Mucosa of stomach (tissue), 1 donor: Measurements from ENCODE around the gene GRIK5.

Source experiments
- H3K27me3 ChIP-seq: one replicate; pipeline ENCODE4 v1.7.0; 2013; ENCODE audit warnings: mild to moderate bottlenecking, low read length; ENCODE audit not compliant: control insufficient read depth, insufficient read depth
- H3K36me3 ChIP-seq: one replicate; pipeline ENCODE4 v1.7.0; 2013; ENCODE audit warnings: low read length; ENCODE audit not compliant: control insufficient read depth, insufficient read depth
- H3K4me1 ChIP-seq: one replicate; pipeline ENCODE4 v1.7.0; 2013; ENCODE audit warnings: mild to moderate bottlenecking, low read length; ENCODE audit not compliant: control insufficient read depth, insufficient read depth
- H3K4me3 ChIP-seq: one replicate; pipeline ENCODE4 v1.7.0; 2013; ENCODE audit warnings: low read length
- H3K9ac ChIP-seq: one replicate; pipeline ENCODE4 v1.7.0; 2013; ENCODE audit warnings: mild to moderate bottlenecking, low read length, moderate library complexity
- H3K9me3 ChIP-seq: one replicate; pipeline ENCODE4 v1.7.0; 2013; ENCODE audit warnings: mild to moderate bottlenecking, low read length, moderate library complexity; ENCODE audit not compliant: control insufficient read depth
- donor health status: Pancreatic carcinoma.

The GRIK5 gene

DNA sequence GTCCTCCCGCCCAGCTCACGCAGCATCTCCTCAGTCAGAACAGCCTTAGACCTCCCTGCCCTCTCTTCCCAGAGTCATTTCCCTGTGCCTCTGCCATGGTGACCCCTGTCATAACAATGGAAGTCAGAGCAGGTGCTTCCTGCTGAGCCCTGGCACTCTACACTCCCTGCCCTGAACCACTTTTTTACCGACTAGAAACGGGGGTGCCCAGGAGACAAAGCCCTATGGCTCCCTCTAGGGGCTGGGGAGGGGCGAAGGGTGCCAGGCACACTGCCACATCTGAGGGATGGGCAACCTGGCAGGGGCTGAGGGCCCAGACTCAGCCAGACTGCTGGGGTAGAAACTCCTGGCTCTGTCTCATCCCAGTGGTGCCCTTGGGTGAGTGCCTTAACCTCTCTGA, 22.3 kb upstream of the GRIK5 start:
- peaks cover 7% of the 10 kb centered on the region for H3K4me1 ChIP-seq
- no peak overlapping the region for H3K9ac ChIP-seq
- no peak overlapping the region for H3K4me3 ChIP-seq
- H3K9me3 ChIP-seq = no peaks in the 10 kb centered on the region
- no peaks in the 10 kb centered on the region for H3K36me3 ChIP-seq
- peaks cover 21% of the 10 kb centered on the region for H3K27me3 ChIP-seq

DNA sequence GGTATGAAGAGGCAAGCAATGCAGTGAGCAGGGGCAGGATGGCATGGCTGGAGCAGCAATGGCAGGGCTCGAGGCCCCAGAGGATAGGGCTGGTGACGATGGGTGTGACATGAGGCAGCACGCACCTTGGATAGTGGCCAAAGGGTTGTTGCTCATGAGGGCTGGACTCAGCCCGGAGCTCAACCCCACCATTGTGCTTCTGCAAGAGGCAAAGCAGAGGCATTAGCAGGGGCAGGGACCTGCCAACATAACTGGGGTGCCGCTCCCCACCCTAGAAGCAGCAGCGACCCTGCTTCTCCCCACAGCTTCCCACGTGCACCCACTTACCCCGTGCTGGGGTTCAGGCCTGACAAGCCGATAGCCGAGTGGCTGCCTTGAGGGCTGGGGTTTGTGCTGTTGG, 21.7 kb upstream of the GRIK5 start:
- no peak overlapping the region for H3K4me3 ChIP-seq
- no peaks in the 10 kb centered on the region for H3K36me3 ChIP-seq
- H3K4me1 ChIP-seq = peaks cover 7% of the 10 kb centered on the region
- no peak overlapping the region for H3K9ac ChIP-seq
- H3K9me3 ChIP-seq = no peaks in the 10 kb centered on the region
- peaks cover 21% of the 10 kb centered on the region for H3K27me3 ChIP-seq

DNA sequence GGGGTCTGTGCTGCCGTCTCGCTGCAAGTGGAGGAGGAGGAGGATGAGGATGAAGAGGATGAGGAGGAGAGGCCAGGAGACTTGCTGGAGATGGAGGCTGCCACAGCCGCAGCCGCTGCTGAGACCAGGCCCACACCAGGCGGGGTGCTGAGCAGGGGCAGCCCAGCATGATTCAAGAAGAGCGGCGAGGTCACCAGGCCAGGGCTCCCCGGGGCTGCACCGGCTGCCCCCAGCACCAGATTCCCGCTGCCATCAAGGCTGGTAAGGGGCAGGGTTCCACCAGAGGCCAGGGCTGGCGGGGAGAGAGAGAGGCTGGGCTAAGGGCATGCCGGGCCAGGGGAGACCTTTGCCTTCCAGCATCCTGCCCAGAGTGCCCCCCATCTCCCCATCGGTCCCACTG, 21.3 kb upstream of the GRIK5 start:
- Histone ChIP-seq H3K27me3 (peaks cover 17% of the 10 kb centered on the region), H3K36me3 (no peaks in the 10 kb centered on the region), H3K4me3 (no peak overlapping the region), H3K9me3 (no peaks in the 10 kb centered on the region), H3K9ac (no peak overlapping the region), H3K4me1 (peaks cover 7% of the 10 kb centered on the region)

DNA sequence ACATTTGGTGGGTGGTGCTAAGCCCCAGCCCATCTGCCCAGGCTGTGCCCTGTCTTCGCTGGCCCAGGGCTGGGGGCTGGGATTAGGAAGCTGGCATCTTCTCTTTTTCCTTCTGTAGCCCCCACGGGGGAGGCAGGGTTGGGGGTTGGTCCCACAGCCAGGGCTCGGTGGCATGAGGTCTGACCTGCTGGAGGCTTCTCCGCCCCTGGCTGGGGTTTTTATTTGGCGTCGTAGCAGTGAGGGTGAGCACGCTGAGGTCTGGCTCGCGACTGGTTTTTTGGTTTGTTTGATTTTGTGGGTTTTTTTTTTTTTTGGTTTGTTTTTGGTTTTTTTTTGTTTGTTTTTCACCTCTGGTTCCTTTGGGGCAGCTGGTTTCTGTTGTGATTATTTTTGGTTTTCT, 20.7 kb upstream of the GRIK5 start:
- Histone ChIP-seq H3K27me3 (peaks cover 10% of the 10 kb centered on the region), H3K4me1 (peaks cover 7% of the 10 kb centered on the region), H3K36me3 (no peaks in the 10 kb centered on the region), H3K4me3 (no peak overlapping the region), H3K9ac (no peak overlapping the region), H3K9me3 (no peaks in the 10 kb centered on the region)

DNA sequence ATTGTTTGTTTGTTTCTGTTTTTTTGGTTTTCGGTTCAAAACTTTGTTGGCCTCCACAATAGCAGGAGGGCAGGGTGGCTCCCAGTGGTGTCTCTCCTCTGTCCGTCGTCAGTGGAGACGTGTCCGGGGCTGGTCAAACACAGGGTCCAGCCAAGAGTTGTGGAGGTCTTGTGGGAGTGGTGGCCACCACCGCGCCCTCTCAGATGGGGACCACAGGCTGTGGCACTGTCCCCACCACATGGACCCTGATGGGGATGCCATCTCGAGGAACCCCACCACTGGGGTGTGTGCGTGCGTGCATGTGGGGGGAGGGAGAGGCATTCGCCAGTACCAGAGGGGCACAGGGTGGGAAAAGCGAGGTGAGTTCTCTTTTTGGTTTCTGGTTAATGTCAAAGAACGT, 19.8 kb upstream of the GRIK5 start:
- Histone ChIP-seq H3K9ac (no peak overlapping the region), H3K27me3 (peaks cover 1% of the 10 kb centered on the region)

DNA sequence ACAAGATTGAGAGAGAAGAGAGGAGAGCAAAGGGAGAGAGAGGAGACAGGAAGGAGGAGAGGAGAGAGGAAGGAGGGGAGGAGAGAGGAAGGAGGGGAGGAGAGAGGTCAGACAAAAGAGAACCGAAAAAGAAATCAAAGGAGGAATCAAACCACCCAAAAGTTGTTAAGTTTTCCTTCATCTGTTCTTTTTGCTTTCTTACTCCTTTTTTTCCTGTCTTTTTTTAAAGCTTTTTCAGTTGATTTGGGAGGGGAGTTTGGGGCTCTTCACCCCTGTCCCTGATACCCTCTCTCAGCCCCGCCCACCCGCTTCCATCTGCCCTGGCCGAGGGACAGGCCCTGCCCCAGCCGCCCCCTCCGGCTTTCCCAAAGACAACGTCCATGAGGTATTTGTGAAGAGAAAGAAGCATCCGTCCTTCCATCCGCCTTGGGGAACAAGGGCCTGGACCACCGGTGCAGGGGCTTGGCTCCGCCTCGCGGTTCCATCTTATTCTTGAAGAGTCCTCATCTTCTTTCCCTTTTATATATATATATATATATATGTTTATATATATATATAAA, 19.3 kb upstream of the GRIK5 start:
- Histone ChIP-seq H3K4me1 (peaks cover 7% of the 10 kb centered on the region), H3K9me3 (no peaks in the 10 kb centered on the region), H3K36me3 (no peaks in the 10 kb centered on the region), H3K27me3 (no peaks in the 10 kb centered on the region), H3K4me3 (no peak overlapping the region), H3K9ac (no peak overlapping the region)

More for the DNA sequence above, 19.8 kb upstream of the GRIK5 start:
- H3K4me3 ChIP-seq = no peak overlapping the region
- H3K4me1 ChIP-seq = peaks cover 7% of the 10 kb centered on the region
- no peaks in the 10 kb centered on the region for H3K36me3 ChIP-seq
- no peaks in the 10 kb centered on the region for H3K9me3 ChIP-seq

DNA sequence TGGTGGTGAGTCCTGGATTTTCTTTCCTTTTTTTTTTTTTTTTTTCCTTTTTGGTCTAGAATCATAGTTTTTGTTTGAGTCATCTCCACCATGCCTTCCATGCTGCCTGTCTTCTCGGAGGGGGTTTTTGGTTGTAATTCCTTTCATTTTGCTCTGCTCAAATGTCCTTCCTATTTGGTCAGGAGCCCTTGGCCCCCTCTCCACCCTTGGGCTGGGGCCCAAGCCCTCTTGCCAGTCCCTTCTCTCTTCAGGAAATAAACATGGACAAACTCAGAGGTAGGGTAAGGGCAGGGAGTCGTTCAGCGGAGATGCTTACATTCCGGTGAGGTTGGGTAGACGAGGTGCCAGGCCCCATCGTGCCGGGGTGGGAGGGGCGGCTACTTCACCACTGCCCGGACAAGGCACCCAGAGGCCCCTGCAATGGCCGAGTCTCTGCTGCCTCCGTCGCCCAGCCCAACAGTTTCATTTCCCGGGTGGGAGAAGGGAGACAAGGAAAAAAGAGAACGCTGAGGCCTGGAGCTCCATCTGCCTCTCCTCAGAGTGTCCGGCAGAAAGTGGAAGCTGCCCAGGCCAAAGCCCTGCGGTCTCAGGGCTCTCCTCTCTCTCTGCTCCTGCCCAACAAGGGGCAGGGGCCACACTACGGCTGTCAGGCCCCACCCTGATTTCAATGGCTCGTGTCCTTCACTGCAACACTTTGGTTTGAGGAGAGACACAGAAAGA, 18.6 kb upstream of the GRIK5 start:
- H3K4me1 ChIP-seq = peaks cover 7% of the 10 kb centered on the region
- H3K4me3 ChIP-seq = no peak overlapping the region
- H3K9ac ChIP-seq = no peak overlapping the region
- H3K36me3 ChIP-seq = no peaks in the 10 kb centered on the region
- H3K27me3 ChIP-seq = no peaks in the 10 kb centered on the region
- H3K9me3 ChIP-seq = no peaks in the 10 kb centered on the region

DNA sequence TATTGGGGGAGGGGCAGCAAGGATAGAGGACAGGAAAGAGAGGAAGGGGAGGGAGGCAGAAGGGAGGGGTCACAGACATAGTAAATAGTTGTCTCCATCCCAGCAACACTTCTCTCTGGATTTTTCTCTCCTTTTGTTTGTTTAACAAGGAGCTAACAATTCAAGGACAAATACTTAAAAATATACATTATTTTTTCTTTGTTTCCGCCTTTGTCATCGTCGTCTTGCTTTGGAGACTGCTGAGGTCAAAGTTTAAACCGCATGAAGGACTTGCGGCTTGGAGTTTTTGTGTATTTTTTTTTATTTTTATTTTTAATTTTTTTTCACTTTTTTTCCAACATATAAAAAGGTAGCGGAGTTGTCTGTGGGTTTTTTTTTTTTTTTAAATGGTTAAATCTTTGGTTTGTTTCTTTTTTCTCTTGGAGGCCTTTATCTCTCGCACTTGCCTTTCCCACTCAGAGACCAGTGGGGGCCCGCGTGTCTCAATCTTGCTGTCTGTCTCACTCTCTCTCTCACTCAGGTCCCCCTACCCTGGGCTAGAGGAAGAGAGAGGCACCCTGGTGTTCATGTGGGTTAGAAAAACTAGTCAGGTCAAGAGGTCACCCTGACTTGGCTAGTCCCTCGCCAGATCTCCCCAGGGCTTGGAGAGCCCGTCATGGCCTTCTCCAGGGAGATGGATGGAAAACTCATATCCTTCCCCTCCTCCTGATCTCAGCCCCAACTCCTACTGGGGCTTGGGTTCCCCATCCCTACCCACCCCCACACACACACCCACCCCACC, 17.0 kb upstream of the GRIK5 start:
- no peaks in the 10 kb centered on the region for H3K9me3 ChIP-seq
- no peaks in the 10 kb centered on the region for H3K36me3 ChIP-seq

DNA sequence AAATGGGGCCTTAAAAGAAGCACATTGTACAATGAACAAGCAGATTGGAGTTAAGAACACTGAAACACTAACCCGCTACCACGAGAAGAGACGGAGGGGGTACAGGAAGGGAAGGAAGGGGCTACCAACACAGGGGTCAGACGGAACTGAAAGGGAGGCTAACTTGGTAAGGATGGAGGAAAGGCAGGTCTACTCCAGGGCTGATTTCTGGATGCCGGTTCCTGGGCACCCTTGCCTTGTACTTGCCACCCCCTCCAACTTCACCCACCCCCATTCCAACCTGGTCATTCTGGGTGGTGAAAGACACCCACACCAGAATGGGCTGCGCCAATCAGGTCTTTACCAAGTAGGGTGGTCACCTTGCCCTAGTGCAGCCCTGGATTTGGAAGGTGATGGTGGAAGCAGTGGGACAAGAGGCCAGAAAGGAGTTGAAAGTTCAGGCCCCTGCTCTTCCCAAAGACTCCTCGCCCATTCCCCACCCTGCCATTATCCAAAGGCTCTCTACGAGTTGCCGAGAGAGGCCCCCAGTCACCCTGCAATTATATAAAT, 16.3 kb upstream of the GRIK5 start:
- H3K36me3 ChIP-seq = no peaks in the 10 kb centered on the region
- no peaks in the 10 kb centered on the region for H3K4me1 ChIP-seq
- H3K4me3 ChIP-seq = no peak overlapping the region
- no peak overlapping the region for H3K9ac ChIP-seq
- H3K27me3 ChIP-seq = no peaks in the 10 kb centered on the region
- no peaks in the 10 kb centered on the region for H3K9me3 ChIP-seq

More for the DNA sequence above, 17.0 kb upstream of the GRIK5 start:
- Histone ChIP-seq H3K27me3 (no peaks in the 10 kb centered on the region), H3K4me3 (no peak overlapping the region), H3K9ac (no peak overlapping the region), H3K4me1 (peaks cover 7% of the 10 kb centered on the region)

DNA sequence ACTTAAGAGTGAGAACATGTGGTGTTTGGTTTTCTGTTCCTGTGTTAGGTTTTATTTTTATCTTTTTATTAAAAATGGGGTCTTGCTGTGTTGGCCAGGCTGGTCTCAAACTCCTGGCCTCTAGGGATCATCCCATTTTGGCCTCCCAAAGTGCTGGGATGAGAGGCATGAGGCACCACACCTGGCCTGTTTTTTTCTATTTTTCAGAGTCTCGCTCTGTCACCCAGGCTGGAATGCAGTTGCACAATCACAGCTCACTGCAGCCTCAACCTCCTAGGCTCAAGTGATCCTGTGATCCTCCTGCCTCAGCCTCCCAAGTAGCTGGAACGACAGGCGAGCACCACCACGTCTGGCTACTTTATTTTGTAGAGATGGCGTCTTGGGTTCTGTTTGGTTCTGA, 13.5 kb upstream of the GRIK5 start:
- Histone ChIP-seq H3K9me3 (no peaks in the 10 kb centered on the region), H3K9ac (no peak overlapping the region), H3K36me3 (no peaks in the 10 kb centered on the region), H3K4me3 (no peak overlapping the region), H3K27me3 (no peaks in the 10 kb centered on the region), H3K4me1 (no peaks in the 10 kb centered on the region)

DNA sequence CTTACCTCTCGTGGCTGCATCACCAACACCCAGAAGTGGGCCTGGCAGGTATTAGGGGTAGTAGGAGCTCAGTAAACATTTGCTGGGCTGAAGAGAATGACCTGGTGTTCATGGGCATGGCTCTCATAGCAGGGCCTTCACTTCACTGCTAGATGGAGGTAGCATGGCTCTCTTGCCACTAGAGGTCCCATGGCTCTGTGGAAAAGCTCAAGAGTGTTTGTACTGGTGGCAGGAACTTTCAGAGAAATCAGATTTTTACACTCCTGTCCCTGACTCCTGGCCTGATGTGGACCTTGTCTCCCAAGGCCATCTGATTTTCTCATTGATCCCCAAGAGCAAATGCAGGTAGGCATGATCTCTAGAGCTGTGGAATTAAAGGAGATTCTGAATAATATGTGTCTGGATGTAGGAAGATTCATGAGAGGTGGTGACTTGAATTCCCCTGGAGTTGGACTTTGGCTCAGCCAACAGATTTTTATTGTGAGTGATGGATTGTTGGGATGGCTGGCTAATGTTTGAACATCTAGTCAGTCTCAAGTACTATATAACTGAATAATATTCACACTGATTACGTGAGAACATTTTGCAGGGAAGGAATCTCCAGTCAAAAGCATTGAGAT, 11.7 kb upstream of the GRIK5 start:
- Histone ChIP-seq H3K9ac (no peak overlapping the region), H3K36me3 (no peaks in the 10 kb centered on the region)

More for the DNA sequence above, 11.7 kb upstream of the GRIK5 start:
- Histone ChIP-seq H3K4me1 (peaks cover 15% of the 10 kb centered on the region), H3K4me3 (no peak overlapping the region), H3K9me3 (no peaks in the 10 kb centered on the region), H3K27me3 (no peaks in the 10 kb centered on the region)
